Measurements from ENCODE around the gene DGCR6. TPM values are rescaled to one million over a fixed set of nuclear protein-coding genes. Genes with fewer than 3 reads are reported as not detected.
"Not testable (repeated sequence)": the region's sequence is repeated elsewhere in the genome, so short reads cannot be mapped to it uniquely, and the experiment has no call there.

DGCR6 gene
- total RNA-seq, 1 experiment from 2014 or later: 2.2 TPM

GRCh38 chr22:18960166-18960820 is 54.2 kb downstream of the DGCR6 start:
- not testable (repeated sequence) for DNase-seq (ENCODE audit: low spot score)

GRCh38 chr22:18961201-18961600 is 55.1 kb downstream of the DGCR6 start:
- DNase-seq (ENCODE audit: low spot score): not testable (repeated sequence)

Other genes starting within 250 kb of the DGCR6 start
- 1.4 and 2.0 TPM in 2 replicates for gene PRODH, start 30.0 kb downstream of the DGCR6 start, total RNA-seq (2014; rRNA removed; shearing (Covaris generic))
- 105 and 114 TPM in 2 replicates for gene DGCR2, start 216.1 kb downstream of the DGCR6 start, total RNA-seq (2014; rRNA removed; shearing (Covaris generic))
- gene TSSK2, start 225.0 kb downstream of the DGCR6 start, total RNA-seq (2014; rRNA removed; shearing (Covaris generic)): not detected in 2 replicates
- gene ESS2, start 238.3 kb downstream of the DGCR6 start, total RNA-seq (2014; rRNA removed; shearing (Covaris generic)): 18.1 and 23.4 TPM in 2 replicates
- not detected in 2 replicates for gene GSC2, start 244.0 kb downstream of the DGCR6 start, total RNA-seq (2014; rRNA removed; shearing (Covaris generic))

Measured in HT-29 (cell line).